Transverse colon (tissue), 1 donor: ENCODE results near the gene OR6B2.

ENCODE experiments used
- EP300 ChIP-seq: sonication (generic); formaldehyde crosslinking; IDR thresholded peaks from one replicate; pipeline ENCODE4 v1.6.1; 2017; ENCODE audit warnings: antibody characterized with exemption, low read depth
- POLR2A ChIP-seq: fragments of 450-650 bp; IDR thresholded peaks from one replicate; pipeline ENCODE4 v1.6.1; 2016; ENCODE audit warnings: antibody characterized with exemption, mild to moderate bottlenecking, moderate library complexity

DNA sequence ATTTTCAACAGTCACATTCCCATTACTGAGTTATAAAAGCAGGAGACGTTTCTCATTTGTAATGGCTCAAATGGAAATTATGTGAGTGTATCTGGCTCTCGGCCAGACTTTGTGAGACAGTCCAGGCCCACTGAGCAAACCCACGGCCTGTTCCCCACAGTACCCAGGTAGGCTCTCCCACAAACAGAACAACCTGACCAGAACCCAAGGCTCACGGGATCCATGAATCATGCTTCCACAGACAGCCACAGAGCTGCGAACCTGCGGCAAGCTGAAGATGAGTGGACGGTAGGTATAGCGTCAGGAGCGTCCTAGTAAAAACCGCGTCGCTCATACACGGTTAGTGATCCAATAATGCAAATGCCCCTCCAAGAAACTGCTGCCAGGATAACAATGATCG lies 39.3 kb downstream of the OR6B2 start:
- TF ChIP-seq POLR2A (no peak), EP300 (no peak)
